Gastrocnemius medialis (tissue), 4 donors: ENCODE data around the gene LRMDA. TPM values are rescaled to one million over a fixed set of nuclear protein-coding genes. Genes with fewer than 3 reads are reported as not detected.

Experiments
- ATAC-seq, 2 donors: fragments of 150-250 bp; one replicate each; pipeline ENCODE4 v1.9.1; 2016
- DNase-seq, 2 donors: peaks; one replicate each; pipeline ENCODE4 v3.0.0-alpha.2; 2019
- H3K27ac ChIP-seq, 4 donors: fragments of 200-600 bp; sonication (generic); 1 replicate in 1 of 4; 2 replicates in 3 of 4; pipeline ENCODE4 v1.5.1; 2016 to 2018; ENCODE audit warnings: mild to moderate bottlenecking in 2 of 4, moderate library complexity in 1 of 4
- H3K27me3 ChIP-seq, 3 donors: fragments of 200-600 bp; sonication (generic) in 2 of 3; 1 replicate in 1 of 3; 2 replicates in 2 of 3; pipeline versions ENCODE4 v1.5.1 to v1.6.0; 2016 to 2019; ENCODE audit warnings: mild to moderate bottlenecking in 1 of 3, moderate library complexity in 1 of 3
- H3K36me3 ChIP-seq, 2 donors: fragments of 200-600 bp; sonication (generic) in 1 of 2; one replicate each; pipeline ENCODE4 v1.5.1; 2017 to 2018
- H3K4me1 ChIP-seq, 2 donors: fragments of 200-600 bp; sonication (generic) in 1 of 2; one replicate each; pipeline ENCODE4 v1.5.1; 2016 to 2017; ENCODE audit warnings: mild to moderate bottlenecking in 2 of 2
- H3K4me3 ChIP-seq, 4 donors: fragments of 200-600 bp; sonication (generic) in 3 of 4; 1 replicate in 1 of 4; 2 replicates in 3 of 4; pipeline ENCODE4 v1.5.1; 2016 to 2019; ENCODE audit warnings: mild to moderate bottlenecking in 2 of 4
- H3K9me3 ChIP-seq, 3 donors: fragments of 200-600 bp; sonication (generic) in 2 of 3; 1 replicate in 1 of 3; 2 replicates in 2 of 3; pipeline ENCODE4 v1.5.1; 2016 to 2019
- CTCF ChIP-seq, 5 experiments: fragments of 450-650 bp in 3 of 5; fragments of 200-600 bp in 2 of 5; sonication (generic) in 2 of 5; IDR thresholded peaks in 4 of 5; conservative IDR thresholded peaks in 1 of 5; 1 replicate in 4 of 5; 2 replicates in 1 of 5; pipeline ENCODE4 v1.5.1; 2016 to 2019; ENCODE audit warnings: antibody characterized with exemption in 5 of 5, mild to moderate bottlenecking in 3 of 5, moderate library complexity in 3 of 5
- POLR2A ChIP-seq, 2 donors: fragments of 450-650 bp; IDR thresholded peaks; one replicate each; pipeline ENCODE4 v1.6.1; 2017; ENCODE audit warnings: antibody characterized with exemption in 2 of 2, mild to moderate bottlenecking in 2 of 2, moderate library complexity in 2 of 2
- in situ Hi-C, 4 donors: fragments of 200-750 bp; cut with MboI; loops; one replicate each; pipeline versions ENCODE4 v1.15.0 to v1.8.0; 2017; ENCODE audit warnings: low sequenced_read_pairs in 4 of 4
- intact Hi-C: fragments of 100-400 bp; cut with DNase I; formaldehyde crosslinking; loops from one replicate; pipeline ENCODE4 v1.15.1; 2023; ENCODE audit warnings: low total_unique reads
- total RNA-seq, 4 donors: library from RNA; depleted of rRNA; stranded (reverse); fragments of >200 nt; gene quantifications; one replicate each; pipeline versions ENCODE4 v1.1.0 to v1.2.3, GENCODE V29; 2016

Gene LRMDA
- total RNA-seq, 4 donors from 2014 or later = 0.80 to 4.5 (median 1.4) TPM

- Histone ChIP-seq H3K36me3 (no peaks in the 10 kb centered on the region), H3K27ac (no peak overlapping the region), H3K4me3 (no peak overlapping the region), H3K27me3 (no peaks in the 10 kb centered on the region), H3K9me3 (no peaks in the 10 kb centered on the region), H3K4me1 (peaks cover 0 to 8% of the 10 kb centered on the region in 2 donors)
- in situ Hi-C loops (no loop called here), intact Hi-C loops (no loop called here)
- ATAC-seq = peak; percentile 61 to 79
- TF ChIP-seq POLR2A (IDR thresholded peaks at IDR 0.05) (no peak), CTCF (IDR thresholded peaks at IDR 0.05 in 4 of 5, conservative IDR thresholded peaks at IDR 0.05 in 1 of 5) (no peak)
- DNase-seq = no peak
These were observed 919.2 kb downstream of the LRMDA start for GRCh38 chr10:76350583-76350982.

GRCh38 chr10:76352300-76352699 is 920.9 kb downstream of the LRMDA start:
- H3K36me3 ChIP-seq = no peaks in the 10 kb centered on the region
- no peaks in the 10 kb centered on the region for H3K9me3 ChIP-seq
- no peaks in the 10 kb centered on the region for H3K27me3 ChIP-seq
- no peak overlapping the region for H3K4me3 ChIP-seq
- in situ Hi-C loops (no loop called here), intact Hi-C loops (no loop called here)
- no peak overlapping the region for H3K27ac ChIP-seq
- TF ChIP-seq CTCF (IDR thresholded peaks at IDR 0.05 in 4 of 5, conservative IDR thresholded peaks at IDR 0.05 in 1 of 5) (no peak), POLR2A (IDR thresholded peaks at IDR 0.05) (no peak)
- DNase-seq (no peak), ATAC-seq (no peak)
- H3K4me1 ChIP-seq = peaks cover 0 to 8% of the 10 kb centered on the region in 2 donors

- in situ Hi-C loops = no loop called here
- no peak overlapping the region for H3K27ac ChIP-seq
- H3K4me3 ChIP-seq = no peak overlapping the region
- intact Hi-C loops = no loop called here
- DNase-seq (no peak), ATAC-seq (no peak)
- H3K27me3 ChIP-seq = no peaks in the 10 kb centered on the region
- H3K9me3 ChIP-seq = no peaks in the 10 kb centered on the region
- TF ChIP-seq CTCF (IDR thresholded peaks at IDR 0.05 in 4 of 5, conservative IDR thresholded peaks at IDR 0.05 in 1 of 5) = no peak
- TF ChIP-seq POLR2A (IDR thresholded peaks at IDR 0.05) = no peak
- no peaks in the 10 kb centered on the region for H3K36me3 ChIP-seq
- peaks cover 0 to 8% of the 10 kb centered on the region in 2 donors for H3K4me1 ChIP-seq
These were observed 921.9 kb downstream of the LRMDA start for GRCh38 chr10:76353237-76353851.

- ATAC-seq = no peak
- Histone ChIP-seq H3K27me3 (no peaks in the 10 kb centered on the region), H3K4me3 (no peak overlapping the region), H3K9me3 (no peaks in the 10 kb centered on the region), H3K4me1 (peaks cover 0 to 8% of the 10 kb centered on the region in 2 donors), H3K36me3 (no peaks in the 10 kb centered on the region), H3K27ac (no peak overlapping the region)
- DNase-seq = no peak
- intact Hi-C loops (no loop called here), in situ Hi-C loops (no loop called here)
- TF ChIP-seq POLR2A (IDR thresholded peaks at IDR 0.05) = no peak
- no peak for TF ChIP-seq CTCF (IDR thresholded peaks at IDR 0.05 in 4 of 5, conservative IDR thresholded peaks at IDR 0.05 in 1 of 5)
These were observed 922.9 kb downstream of the LRMDA start for GRCh38 chr10:76354212-76354738.
